HG03342 (cell line): Measurements from ENCODE around the gene MGAT5B.
"Not testable (repeated sequence)": the region's sequence is repeated elsewhere in the genome, so short reads cannot be mapped to it uniquely, and the experiment has no call there.

ENCODE experiments used
- ATAC-seq: cut with Tn5 transposase; IDR thresholded peaks from one replicate; pipeline ENCODE4 v1.9.1; 2021; ENCODE audit warnings: mild to moderate bottlenecking, moderate library complexity; ENCODE audit not compliant: unreplicated experiment

MGAT5B gene

GRCh38 chr17:76968707-76969597 lies 100.7 kb downstream of the MGAT5B start:
- no peak for ATAC-seq

- ATAC-seq: no peak
Measured at GRCh38 chr17:76969598-76970172, 101.5 kb downstream of the MGAT5B start.

- not testable (repeated sequence) for ATAC-seq
Measured at GRCh38 chr17:76970228-76970627, 102.0 kb downstream of the MGAT5B start.

GRCh38 chr17:76972046-76972641 lies 103.9 kb downstream of the MGAT5B start:
- no peak for ATAC-seq

- no peak for ATAC-seq
Measured at GRCh38 chr17:76973040-76973439, 104.8 kb downstream of the MGAT5B start.

GRCh38 chr17:76974721-76975120 lies 106.5 kb downstream of the MGAT5B start:
- ATAC-seq: no peak

- ATAC-seq: not testable (repeated sequence)
Measured at GRCh38 chr17:76978050-76978449, 109.8 kb downstream of the MGAT5B start.

- no peak for ATAC-seq
Measured at GRCh38 chr17:76981545-76982295, 113.5 kb downstream of the MGAT5B start.

GRCh38 chr17:76982408-76983074 lies 114.3 kb downstream of the MGAT5B start:
- no peak for ATAC-seq

GRCh38 chr17:76983075-76983775 lies 115.0 kb downstream of the MGAT5B start:
- no peak for ATAC-seq

GRCh38 chr17:76986365-76986764 lies 118.2 kb downstream of the MGAT5B start:
- ATAC-seq: no peak

GRCh38 chr17:76987486-76988093 lies 119.4 kb downstream of the MGAT5B start:
- no peak for ATAC-seq

GRCh38 chr17:76988796-76989195 lies 120.6 kb downstream of the MGAT5B start:
- ATAC-seq: no peak

GRCh38 chr17:76989519-76989918 lies 121.3 kb downstream of the MGAT5B start:
- ATAC-seq: no peak

GRCh38 chr17:76992891-76993290 lies 124.7 kb downstream of the MGAT5B start:
- ATAC-seq: no peak

- no peak for ATAC-seq
Measured at GRCh38 chr17:76993651-76994050, 125.4 kb downstream of the MGAT5B start.

- ATAC-seq: no peak
Measured at GRCh38 chr17:76994237-76994637, 126.0 kb downstream of the MGAT5B start.

GRCh38 chr17:76995387-76996105 lies 127.3 kb downstream of the MGAT5B start:
- no peak for ATAC-seq
